ENCODE data around the gene TTN.
"Not testable (repeated sequence)": the region's sequence is repeated elsewhere in the genome, so short reads cannot be mapped to it uniquely, and the experiment has no call there.

The TTN gene

GRCh38 chr2:178527592-178527991 is 279.6 kb downstream of the TTN start:
- Histone ChIP-seq H3K79me2 (ENCODE audit: low read length) (peaks cover 69% of the 10 kb centered on the region), H3K4me1 (ENCODE audit: low read length) (peaks cover 59% of the 10 kb centered on the region), H3K9ac (ENCODE audit: low read length) (no peak overlapping the region), H3K27ac (ENCODE audit: low read length) (no peak overlapping the region), H2AFZ (ENCODE audit: low read depth, low read length) (no peak overlapping the region), H3K4me3 (ENCODE audit: low read length) (no peak overlapping the region), H3K27me3 (ENCODE audit: low read depth, low read length) (no peaks in the 10 kb centered on the region), H3K36me3 (replicated peaks; ENCODE audit: low read depth, low read length) (peaks cover 18% of the 10 kb centered on the region), H4K20me1 (ENCODE audit: insufficient read depth, low read length) (peaks cover 34% of the 10 kb centered on the region; the same call in 1 of the 2 replicates), H3K4me2 (ENCODE audit: low read length) (0 out of 2 replicates have a peak overlapping the region, but pooled peaks have one; percentile 6), H3K9me3 (ENCODE audit: insufficient read depth, low read length) (no peaks in the 10 kb centered on the region)
- no peak for TF ChIP-seq EZH2phosphoT487 (IDR thresholded peaks at IDR 0.05; ENCODE audit: low read depth)
- TF ChIP-seq, protein P1, sequence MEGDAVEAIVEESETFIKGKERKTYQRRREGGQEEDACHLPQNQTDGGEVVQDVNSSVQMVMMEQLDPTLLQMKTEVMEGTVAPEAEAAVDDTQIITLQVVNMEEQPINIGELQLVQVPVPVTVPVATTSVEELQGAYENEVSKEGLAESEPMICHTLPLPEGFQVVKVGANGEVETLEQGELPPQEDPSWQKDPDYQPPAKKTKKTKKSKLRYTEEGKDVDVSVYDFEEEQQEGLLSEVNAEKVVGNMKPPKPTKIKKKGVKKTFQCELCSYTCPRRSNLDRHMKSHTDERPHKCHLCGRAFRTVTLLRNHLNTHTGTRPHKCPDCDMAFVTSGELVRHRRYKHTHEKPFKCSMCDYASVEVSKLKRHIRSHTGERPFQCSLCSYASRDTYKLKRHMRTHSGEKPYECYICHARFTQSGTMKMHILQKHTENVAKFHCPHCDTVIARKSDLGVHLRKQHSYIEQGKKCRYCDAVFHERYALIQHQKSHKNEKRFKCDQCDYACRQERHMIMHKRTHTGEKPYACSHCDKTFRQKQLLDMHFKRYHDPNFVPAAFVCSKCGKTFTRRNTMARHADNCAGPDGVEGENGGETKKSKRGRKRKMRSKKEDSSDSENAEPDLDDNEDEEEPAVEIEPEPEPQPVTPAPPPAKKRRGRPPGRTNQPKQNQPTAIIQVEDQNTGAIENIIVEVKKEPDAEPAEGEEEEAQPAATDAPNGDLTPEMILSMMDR (IDR thresholded peaks at IDR 0.05; ENCODE audit: low read depth, low read length) = no peak

- H3K36me3 ChIP-seq (replicated peaks; ENCODE audit: low read depth, low read length) = peaks cover 6% of the 10 kb centered on the region
- H3K4me1 ChIP-seq (ENCODE audit: low read length) = peaks cover 59% of the 10 kb centered on the region
- no peak overlapping the region for H3K9ac ChIP-seq (ENCODE audit: low read length)
- H4K20me1 ChIP-seq (ENCODE audit: insufficient read depth, low read length) = peaks cover 25% of the 10 kb centered on the region; the same call in 1 of the 2 replicates
- peaks cover 56% of the 10 kb centered on the region for H3K79me2 ChIP-seq (ENCODE audit: low read length)
- H3K9me3 ChIP-seq (ENCODE audit: insufficient read depth, low read length) = no peaks in the 10 kb centered on the region
- no peak overlapping the region for H3K27ac ChIP-seq (ENCODE audit: low read length)
- no peak overlapping the region for H3K4me3 ChIP-seq (ENCODE audit: low read length)
- no peak overlapping the region for H3K4me2 ChIP-seq (ENCODE audit: low read length)
- H3K27me3 ChIP-seq (ENCODE audit: low read depth, low read length) = no peaks in the 10 kb centered on the region
- TF ChIP-seq EZH2phosphoT487 (IDR thresholded peaks at IDR 0.05; ENCODE audit: low read depth) = no peak
- TF ChIP-seq, protein P1 (IDR thresholded peaks at IDR 0.05; ENCODE audit: low read depth, low read length) = no peak
- H2AFZ ChIP-seq (ENCODE audit: low read depth, low read length) = no peak overlapping the region
Observed at GRCh38 chr2:178526256-178526655, 281.0 kb downstream of the TTN start.

DNA sequence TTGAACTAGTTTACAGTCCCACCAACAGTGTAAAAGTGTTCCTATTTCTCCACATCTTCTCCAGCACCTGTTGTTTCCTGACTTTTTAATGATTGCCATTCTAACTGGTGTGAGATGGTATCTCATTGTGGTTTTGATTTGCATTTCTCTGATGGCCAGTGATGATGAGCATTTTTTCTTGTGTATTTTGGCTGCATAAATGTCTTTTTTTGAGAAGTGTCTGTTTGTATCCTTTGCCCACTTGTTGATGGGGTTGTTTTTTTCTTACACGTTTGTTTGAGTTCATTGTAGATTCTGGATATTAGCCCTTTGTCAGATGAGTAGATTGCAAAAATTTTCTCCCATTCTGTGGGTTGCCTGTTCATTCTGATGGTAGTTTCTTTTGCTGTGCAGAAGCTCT is 281.8 kb downstream of the TTN start:
- not testable (repeated sequence) for H3K4me3 ChIP-seq (ENCODE audit: low read length); H3K9ac ChIP-seq (ENCODE audit: low read length); H2AFZ ChIP-seq (ENCODE audit: low read depth, low read length); H3K4me2 ChIP-seq (ENCODE audit: low read length); H3K9me3 ChIP-seq (ENCODE audit: insufficient read depth, low read length); H3K36me3 ChIP-seq (replicated peaks; ENCODE audit: low read depth, low read length); H3K27ac ChIP-seq (ENCODE audit: low read length); H3K27me3 ChIP-seq (ENCODE audit: low read depth, low read length)
- Histone ChIP-seq H3K79me2 (ENCODE audit: low read length) (peaks cover 56% of the 10 kb centered on the region), H4K20me1 (ENCODE audit: insufficient read depth, low read length) (peaks cover 22% of the 10 kb centered on the region; the same call in 1 of the 2 replicates), H3K4me1 (ENCODE audit: low read length) (peaks cover 56% of the 10 kb centered on the region)

GRCh38 chr2:178525010-178525409 is 282.2 kb downstream of the TTN start:
- Histone ChIP-seq H4K20me1 (ENCODE audit: insufficient read depth, low read length) (peaks cover 22% of the 10 kb centered on the region; the same call in 1 of the 2 replicates), H3K79me2 (ENCODE audit: low read length) (peaks cover 53% of the 10 kb centered on the region), H3K4me1 (ENCODE audit: low read length) (peaks cover 51% of the 10 kb centered on the region)
- H3K4me3 ChIP-seq (ENCODE audit: low read length); H2AFZ ChIP-seq (ENCODE audit: low read depth, low read length); H3K36me3 ChIP-seq (replicated peaks; ENCODE audit: low read depth, low read length); H3K27me3 ChIP-seq (ENCODE audit: low read depth, low read length); H3K4me2 ChIP-seq (ENCODE audit: low read length); H3K9me3 ChIP-seq (ENCODE audit: insufficient read depth, low read length); H3K9ac ChIP-seq (ENCODE audit: low read length); H3K27ac ChIP-seq (ENCODE audit: low read length): not testable (repeated sequence)

GRCh38 chr2:178523596-178524134 is 283.6 kb downstream of the TTN start:
- TF ChIP-seq, protein P1 (IDR thresholded peaks at IDR 0.05; ENCODE audit: low read depth, low read length) = no peak
- peak overlapping the region; percentile 37; the same call in 1 of the 2 replicates for H3K27ac ChIP-seq (ENCODE audit: low read length)

More at GRCh38 chr2:178523596-178524134, 283.6 kb downstream of the TTN start:
- peaks cover 38% of the 10 kb centered on the region for H3K4me1 ChIP-seq (ENCODE audit: low read length)
- H2AFZ ChIP-seq (ENCODE audit: low read depth, low read length) = peak overlapping the region; percentile 62; the same call in 1 of the 2 replicates
- peaks cover 43% of the 10 kb centered on the region for H3K79me2 ChIP-seq (ENCODE audit: low read length)
- H3K36me3 ChIP-seq (replicated peaks; ENCODE audit: low read depth, low read length) = peaks cover 4% of the 10 kb centered on the region
- H3K9me3 ChIP-seq (ENCODE audit: insufficient read depth, low read length) = no peaks in the 10 kb centered on the region
- H3K4me2 ChIP-seq (ENCODE audit: low read length) = peak overlapping the region; percentile 83
- no peaks in the 10 kb centered on the region for H3K27me3 ChIP-seq (ENCODE audit: low read depth, low read length)
- H4K20me1 ChIP-seq (ENCODE audit: insufficient read depth, low read length) = peaks cover 18% of the 10 kb centered on the region; the same call in 1 of the 2 replicates
- peak overlapping the region; percentile 90 for H3K4me3 ChIP-seq (ENCODE audit: low read length)
- H3K9ac ChIP-seq (ENCODE audit: low read length) = peak overlapping the region; percentile 86

Measured in OCI-LY3 (cell line).